Left cardiac atrium (tissue), 4 donors: Measurements from ENCODE around the gene PAF1. TPM values are rescaled to one million over a fixed set of nuclear protein-coding genes. Genes with fewer than 3 reads are reported as not detected.

Experiments used
- ATAC-seq, 2 donors: fragments of 200-7000 bp; cut with Tn5 transposase; one replicate each; pipeline ENCODE4 v1.9.1; 2020; ENCODE audit warnings: mild to moderate bottlenecking in 2 of 2, moderate library complexity in 2 of 2
- DNase-seq: peaks from one replicate; pipeline ENCODE4 v3.0.0-alpha.2; 2020
- intact Hi-C, 2 donors: fragments of 100-400 bp; cut with DNase I; formaldehyde crosslinking; loops; one replicate each; pipeline versions ENCODE4 v1.14.1 to v1.15.1; 2022 to 2023
- total RNA-seq, 2 donors: library from RNA; stranded (reverse); fragmentation: NEBNext Ultra II Directional; extraction: Animal tissue kit (Norgen Biotek cat#: 25700); gene quantifications; one replicate each; pipeline ENCODE4 v1.2.1, GENCODE V29; 2021
- donor health status: DM: no; HTN: yes; CAD: no.
- donor health status: DM: no; HTN: yes; CAD: no; lungs with severe emphysema.
- donor health status: DM: yes; HTN: yes; CAD: no.
- donor health status: Dilated cardiomyopathy.

The PAF1 gene
- total RNA-seq, 2 donors from 2014 or later = 34.5 to 38.4 TPM

DNA sequence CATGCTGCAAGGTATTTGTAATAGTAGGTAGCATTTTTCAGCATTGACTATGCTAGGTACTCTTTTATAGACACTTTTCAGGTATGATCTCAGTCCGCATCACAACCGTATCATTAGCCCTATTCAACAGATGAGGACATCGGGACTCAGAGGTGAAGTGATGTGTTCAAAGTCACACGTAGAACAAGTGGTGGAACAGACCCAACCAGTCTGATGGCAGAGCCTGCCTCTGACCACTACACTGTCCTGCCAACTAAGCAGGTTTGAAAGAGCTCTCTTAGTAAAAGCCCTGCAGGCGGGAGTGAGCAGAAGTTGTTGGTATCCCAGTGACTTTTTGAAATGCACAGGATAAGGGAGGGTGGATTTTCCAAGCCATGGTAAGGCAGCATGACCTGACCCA is 20.2 kb downstream of the PAF1 start:
- intact Hi-C loops = no loop called here
- DNase-seq (no peak), ATAC-seq (no peak)

DNA sequence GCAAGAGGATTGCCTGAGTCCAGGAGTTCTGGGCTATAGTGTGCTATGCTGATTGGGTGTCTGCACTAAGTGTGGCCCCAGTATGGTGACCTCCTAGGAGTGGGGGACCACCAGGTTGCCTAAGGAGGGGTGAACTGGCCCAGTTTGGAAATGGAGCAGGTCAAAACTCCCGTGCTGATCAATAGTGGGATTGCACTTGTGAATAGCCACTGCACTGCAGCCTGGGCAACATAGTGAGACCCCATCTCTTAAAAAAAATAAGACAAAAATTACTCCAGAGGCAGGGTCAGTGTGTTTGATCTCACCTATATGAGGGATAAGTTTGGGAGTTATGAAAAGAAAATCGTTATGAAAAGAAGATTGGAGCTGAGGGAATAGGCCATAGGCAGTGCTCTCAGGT is 21.7 kb downstream of the PAF1 start:
- no peak for DNase-seq
- intact Hi-C loops = no loop called here
- ATAC-seq = no peak

DNA sequence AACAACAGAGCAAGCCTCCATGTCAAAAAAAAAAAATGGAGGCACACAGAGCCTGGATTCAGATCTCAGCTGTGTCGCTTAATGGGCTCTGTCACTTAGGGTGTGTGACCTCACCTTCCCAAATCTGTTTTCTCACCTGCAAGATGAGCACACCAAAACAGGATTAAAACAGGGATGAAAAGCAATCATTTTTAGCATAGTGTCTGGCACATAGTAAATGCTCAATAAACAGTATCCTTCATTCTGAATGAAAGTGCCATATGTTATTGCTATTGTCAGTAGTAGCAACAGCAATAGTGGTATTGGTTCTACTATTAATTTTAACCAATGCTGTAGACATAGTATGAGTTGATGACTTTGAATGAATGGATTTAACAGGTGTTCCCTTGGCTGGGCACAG is 25.4 kb downstream of the PAF1 start:
- DNase-seq = no peak
- intact Hi-C loops = no loop called here

DNA sequence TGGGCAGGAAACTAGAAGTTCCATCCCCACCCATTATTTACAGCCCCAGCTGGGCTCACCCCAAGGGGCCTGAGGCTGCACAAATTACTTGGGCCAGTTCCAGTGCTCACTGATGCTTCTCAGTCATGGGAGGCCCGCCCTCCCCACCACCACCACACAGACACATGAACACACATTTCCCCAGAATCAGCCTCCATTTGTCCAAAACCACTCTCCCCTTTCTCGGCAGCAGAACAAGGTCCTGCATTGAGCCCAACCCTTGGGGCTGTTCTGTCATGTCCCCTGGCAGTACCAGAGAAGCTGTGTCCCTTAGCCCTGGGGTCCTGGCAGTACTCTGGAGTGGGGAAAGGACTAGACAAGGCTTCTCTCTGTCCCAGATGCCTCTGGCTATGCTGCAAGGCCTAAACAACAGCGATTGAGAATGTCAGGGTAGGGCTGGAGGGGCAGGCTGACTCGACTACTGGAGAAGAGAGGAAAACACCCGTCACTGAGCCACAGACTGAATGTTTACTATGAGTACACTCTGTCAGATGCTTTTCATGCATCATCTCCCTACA is 26.9 kb downstream of the PAF1 start:
- intact Hi-C loops = no loop called here
- no peak for DNase-seq
- ATAC-seq = peak; percentile 52 to 79

More for the DNA sequence above, 25.4 kb downstream of the PAF1 start:
- ATAC-seq = no peak

DNA sequence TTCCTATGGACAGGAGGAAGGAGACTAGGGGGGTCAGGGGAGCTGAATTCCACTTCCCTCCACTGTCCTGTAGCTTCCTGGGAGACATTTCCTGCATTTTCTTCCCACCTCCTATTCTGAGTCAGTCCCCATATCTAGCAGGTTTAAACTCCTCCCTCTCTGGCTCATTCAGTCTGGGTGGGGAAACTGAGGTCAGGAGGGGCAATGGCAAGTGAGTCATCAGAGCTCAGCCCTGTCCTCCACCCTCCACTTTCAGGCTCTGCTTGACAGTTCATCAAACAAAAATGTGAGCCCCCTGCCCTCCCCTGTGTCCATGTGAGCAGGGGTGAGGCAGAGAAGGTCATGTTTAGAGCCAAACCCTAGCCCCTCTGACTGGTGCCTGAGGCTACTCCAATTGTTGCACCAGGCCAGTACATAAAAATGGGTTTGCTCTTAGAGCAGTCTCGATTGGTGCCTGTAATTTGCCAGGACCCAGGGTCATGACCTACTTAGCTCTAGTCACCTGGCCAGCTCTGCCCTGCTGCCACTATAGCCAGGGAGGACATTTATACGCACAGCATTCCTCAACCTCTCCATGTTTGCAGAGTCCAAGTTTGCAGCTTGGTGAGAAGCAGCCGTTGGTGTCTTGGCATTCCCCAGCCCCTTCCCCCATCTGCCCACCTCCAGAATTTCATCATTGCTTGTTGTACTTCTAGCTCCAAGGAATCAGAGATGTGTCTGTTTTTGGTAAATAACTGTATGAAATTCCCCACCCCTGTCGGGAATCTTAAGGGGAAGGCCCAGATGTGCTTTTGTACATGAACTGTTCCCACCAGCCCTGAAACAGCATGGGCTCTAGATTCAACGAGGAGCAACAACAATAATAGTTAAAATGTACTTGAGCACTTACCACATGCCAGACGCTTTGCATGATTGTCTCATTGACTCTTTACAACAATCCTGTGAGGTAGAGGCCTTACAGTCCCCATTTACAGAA is 27.9 kb downstream of the PAF1 start:
- intact Hi-C loops = no loop called here
- ATAC-seq (peak in 1 of 2 donors; percentile 91), DNase-seq (no peak)

DNA sequence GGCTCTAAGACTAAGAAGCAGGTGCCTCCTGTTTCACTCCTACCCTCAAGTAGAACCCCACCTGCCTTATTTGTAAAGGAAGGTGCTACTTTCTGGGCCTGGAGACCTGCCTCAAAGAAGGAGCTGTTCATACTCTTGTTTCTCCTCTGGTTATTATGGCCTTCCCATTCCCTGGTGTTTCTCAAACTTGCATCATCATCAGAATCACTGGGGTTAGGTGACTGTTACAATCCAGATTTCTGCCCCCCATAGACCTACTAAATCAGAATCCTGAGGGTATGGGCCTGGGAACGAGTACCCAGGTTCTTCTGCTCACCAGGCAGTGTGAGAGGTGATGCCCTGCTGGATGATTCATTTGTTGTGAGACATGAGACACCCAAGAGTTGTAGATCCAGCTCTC is 30.3 kb downstream of the PAF1 start:
- DNase-seq (no peak), ATAC-seq (no peak)
- intact Hi-C loops = no loop called here

DNA sequence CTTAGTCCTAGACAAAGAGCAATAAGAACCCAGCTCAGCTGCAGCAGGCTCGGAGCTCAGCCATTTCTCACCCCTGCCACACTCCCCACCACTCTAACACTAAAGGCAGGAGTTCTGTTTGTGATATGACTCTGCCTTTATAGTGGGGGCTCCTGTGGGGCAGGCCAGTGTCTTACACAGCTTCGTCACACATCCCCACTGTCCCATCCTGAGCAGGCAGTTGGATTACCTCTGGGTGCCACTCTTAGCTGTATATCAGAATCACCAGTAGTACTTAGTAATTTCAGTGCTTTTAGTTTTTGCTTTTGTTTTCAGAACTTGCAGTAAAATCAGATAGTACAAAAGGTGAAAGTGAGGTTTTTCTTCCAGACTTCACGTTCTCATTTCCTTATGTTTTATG is 31.9 kb downstream of the PAF1 start:
- DNase-seq = no peak
- no peak for ATAC-seq
- intact Hi-C loops = no loop called here

DNA sequence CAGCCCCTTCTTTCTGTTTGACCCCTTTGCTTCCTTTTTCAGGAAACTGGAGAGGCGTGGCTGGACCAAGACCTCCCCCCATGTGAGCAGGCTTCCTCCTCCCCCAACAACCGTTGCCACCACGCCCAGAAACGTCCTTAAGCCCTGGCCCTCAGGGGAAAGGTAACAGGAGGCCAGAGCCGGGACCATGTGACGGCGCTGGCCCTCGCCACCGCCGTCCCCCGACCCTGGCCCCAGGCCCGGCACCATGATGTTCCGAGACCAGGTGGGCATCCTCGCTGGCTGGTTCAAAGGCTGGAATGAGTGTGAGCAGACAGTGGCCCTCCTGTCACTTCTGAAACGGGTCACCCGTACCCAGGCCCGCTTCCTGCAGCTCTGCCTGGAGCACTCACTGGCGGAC is 34.3 kb downstream of the PAF1 start:
- DNase-seq = no peak
- intact Hi-C loops = no loop called here
- ATAC-seq = no peak

DNA sequence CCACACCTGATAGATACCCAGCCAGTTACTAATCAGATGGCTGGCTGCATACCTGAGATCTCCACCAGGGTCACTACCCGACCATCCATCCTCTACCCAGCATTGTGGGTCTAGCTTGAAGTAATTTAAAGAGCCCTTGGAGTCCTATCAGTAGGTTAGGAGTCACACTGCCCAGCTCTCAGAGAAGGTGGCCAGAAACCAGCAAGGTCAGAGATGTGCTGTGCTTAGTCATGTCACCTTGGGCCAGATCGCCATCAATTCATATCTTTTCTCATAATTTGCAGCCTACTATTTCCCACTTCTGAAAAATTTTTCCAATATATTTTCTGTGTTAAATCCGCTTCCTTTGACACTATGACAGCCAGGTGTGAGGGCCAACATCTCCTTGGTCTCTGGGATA is 34.8 kb downstream of the PAF1 start:
- intact Hi-C loops = no loop called here
- no peak for DNase-seq
- no peak for ATAC-seq

DNA sequence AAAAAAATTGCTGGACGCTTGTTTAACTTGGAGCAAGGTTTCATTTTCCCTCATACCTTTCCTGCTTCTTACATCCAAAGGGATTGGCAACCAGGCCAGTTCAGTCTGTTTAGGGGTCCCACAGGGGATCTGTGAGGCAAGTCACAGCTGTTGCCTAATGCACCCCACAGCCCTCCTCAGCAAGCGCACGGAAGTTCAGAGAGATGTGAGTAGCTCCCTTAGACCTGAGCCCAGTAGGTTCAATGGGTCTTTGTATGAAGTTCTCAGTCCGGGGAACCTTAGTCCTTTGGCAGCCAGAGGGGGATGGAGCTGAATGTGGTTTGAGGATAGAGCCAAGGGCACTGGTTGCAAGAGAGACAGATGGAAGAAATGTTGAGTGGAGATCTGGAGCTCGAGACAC is 35.7 kb downstream of the PAF1 start:
- ATAC-seq (no peak), DNase-seq (no peak)
- intact Hi-C loops = no loop called here

DNA sequence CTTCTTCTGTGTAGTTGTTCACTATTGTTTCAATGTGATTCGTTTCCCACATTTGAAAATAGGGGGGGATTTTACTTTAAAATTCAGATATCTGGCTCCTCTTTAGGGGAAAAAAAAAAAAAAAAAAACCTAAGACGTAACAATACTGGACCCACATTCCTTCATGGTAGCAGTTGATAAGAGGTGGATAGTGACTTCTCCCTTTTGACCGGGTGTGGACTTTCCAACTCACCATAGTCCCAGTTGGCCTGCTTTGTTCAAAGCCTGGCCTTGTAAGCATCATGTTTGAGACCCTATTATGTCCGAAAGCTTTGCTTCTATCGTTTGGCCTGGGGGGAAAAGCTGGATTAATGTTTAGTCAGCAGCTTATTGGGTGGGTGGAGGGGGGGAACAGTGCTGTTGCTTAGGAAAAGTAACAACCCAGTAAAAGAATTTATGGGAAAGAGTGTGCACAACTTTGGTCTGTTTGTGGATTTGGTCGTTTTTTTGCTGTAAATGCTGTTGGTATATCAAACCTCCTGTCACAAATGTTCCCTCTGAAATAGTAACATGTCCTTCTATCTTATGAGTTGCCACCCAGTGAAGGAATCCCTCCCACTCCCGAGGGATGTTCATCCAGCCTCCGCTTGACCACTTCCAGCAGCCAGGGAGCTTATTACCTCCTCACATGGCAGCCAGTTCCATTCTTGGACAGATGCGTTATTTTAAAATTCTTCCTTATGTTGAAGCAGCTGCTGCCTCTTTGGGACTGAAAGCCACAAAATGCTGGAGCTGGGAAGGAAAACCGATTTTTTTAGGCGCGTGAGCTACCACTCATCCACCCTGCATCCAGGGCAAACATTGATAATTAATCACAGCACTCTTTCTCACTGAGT is 38.3 kb downstream of the PAF1 start:
- intact Hi-C loops = no loop called here
- DNase-seq (no peak), ATAC-seq (no peak)

DNA sequence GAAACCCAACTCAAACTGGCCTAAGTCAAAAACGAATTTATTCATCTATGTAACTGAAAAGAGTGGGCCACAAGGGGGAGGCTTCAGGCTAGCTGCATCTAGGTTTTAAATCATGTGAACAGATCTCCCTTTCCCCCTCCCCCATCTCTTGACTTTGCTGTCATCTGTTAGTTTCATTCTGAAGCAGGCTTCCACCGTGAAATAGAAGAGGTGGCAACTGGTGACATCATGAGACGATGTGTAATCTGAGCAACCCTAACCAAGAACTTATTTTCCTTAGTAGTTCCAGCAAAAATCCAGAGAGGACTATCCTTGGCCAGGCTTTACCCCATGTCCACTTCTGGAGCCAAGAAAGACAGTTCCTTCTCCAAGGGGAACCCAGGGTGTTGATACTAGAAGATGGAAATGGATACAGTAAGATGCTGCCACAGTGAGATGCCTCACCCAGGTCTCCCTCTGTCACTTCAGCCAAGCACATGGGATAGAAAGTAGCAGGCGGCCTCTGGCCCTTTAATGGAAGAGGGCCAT is 39.3 kb downstream of the PAF1 start:
- ATAC-seq (peak; percentile 10 to 30), DNase-seq (no peak)
- intact Hi-C loops = no loop called here

DNA sequence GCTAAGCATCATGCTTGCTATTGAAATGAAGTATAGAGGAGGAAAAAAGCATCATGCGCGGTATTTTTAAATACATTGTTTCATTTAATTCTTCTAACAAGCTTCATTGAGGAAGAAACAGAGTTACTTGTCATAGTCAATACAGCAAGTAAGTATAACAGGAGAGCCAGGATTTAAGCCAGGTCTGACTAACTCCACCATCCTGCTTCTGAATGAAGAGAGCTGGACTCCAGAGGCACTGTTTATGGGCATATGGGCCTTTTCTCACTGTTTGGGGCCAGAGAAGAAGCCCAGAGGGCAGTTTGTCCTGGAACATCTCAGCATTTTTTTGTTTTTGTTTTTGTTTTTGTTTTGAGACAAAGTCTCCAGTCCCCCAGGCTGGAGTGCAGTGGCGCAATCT is 40.8 kb downstream of the PAF1 start:
- intact Hi-C loops = no loop called here
- no peak for DNase-seq

DNA sequence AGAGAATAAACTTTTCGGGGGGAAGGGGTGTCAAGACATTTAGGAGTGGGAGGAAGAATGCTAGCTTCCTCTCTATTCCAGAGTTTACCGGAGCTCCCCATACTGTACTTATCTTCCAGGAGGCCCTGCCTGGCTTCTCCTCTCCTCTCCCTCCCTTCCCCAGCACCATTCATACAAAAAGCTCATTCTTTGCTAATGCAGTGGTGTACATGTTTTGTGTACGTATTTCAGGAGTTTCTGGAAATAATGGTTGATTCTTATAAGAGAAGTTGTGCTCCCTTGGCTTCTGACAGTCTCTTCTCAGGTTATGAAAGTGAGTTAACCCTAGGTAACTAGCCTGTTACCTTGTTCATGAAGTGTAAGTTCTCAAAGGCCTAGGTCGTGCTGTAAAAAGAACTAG is 41.6 kb downstream of the PAF1 start:
- ATAC-seq (no peak), DNase-seq (no peak)
- intact Hi-C loops = no loop called here

More for the DNA sequence above, 40.8 kb downstream of the PAF1 start:
- ATAC-seq = no peak

DNA sequence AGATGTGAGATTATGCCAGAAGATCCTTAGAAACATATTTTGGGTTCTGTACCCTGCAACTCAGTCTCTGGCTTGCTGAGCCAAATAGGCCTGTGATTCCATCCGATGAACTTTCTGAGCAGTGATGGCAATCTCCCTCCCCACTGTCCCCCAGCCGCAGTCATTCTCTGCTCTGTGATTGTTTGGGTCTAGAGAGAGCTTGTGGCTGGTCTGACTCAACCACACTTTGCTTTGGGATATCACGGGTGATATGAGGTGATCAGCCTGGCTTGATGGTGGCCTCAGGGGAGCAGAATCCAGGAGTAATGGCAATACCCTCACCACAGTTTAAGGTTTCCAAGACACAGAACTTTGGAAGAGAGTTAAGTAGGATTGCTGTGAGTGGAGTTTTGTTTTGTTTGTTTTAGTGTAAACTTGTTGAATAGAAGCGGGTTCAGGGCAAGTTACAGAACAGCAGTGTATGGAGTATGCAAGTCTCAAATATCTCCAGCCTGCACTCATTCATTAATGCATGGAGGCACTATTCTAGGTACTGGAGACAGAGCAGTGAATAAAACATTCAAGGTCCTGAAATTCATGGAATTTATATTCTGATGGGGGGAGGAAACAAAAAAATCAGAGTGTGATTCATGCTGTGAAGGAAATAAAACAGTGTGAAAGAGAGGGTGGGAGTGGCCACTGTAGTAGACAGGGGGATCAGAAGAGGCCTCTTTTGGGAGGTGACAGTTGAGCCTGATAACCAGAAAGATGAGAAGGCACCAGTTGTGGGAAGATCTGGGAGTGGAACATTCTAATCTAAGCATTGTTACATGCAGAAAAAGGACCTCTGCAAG is 43.4 kb downstream of the PAF1 start:
- intact Hi-C loops = no loop called here
- no peak for DNase-seq
- peak; percentile 38 for ATAC-seq

DNA sequence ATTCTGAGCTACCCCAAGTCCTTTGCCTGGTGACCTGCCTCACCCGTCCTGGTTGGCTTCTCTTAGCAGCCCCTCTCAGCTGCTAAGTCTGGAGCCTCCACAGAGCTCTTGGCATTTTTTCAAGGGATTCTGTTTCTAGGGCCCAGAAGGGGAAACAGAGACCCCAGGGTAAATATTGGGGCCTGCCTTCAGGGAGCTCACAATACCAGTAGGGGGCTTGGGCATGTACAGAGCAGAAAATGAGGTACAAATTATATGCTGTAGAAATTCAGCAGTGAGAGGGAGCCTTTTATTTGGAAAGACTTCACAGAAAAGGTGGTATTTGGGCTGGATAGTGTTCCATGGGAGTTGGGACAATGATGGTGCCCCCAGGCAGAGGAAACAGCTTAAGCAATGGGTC is 45.0 kb downstream of the PAF1 start:
- intact Hi-C loops = no loop called here
- no peak for ATAC-seq
- DNase-seq = no peak

DNA sequence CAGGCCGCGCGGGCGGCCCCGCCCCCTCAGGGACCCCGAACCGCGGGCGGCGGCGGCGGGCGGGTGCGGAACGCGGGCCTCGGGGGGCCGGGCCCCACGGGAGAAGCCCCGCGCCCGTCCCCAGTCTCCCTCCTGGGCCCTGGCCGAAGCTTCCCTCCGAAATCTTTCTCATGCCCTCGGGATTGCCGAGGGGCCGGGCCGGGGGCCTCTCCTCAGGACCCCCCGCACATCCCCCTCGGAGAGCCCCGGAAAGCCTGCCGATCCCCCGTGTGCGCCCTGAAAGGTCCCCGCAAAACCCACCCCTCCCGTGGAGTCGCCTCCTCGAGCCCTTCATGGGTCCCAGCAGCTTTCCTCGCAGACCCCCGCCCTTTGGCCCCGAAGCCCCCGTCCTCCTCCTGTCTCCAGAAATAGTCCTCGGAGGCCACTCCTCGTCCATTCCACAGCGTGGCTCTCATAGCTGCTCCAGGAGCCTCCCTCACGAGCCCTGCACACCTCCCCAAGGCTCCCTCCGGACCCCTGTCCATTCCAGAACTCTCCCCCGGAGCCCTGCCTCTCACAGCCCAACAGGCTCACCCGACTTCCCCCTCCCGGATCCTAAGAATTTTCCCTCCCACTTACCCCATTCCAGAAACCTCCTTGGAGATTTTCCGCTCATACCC is 48.1 kb downstream of the PAF1 start:
- DNase-seq = peak; percentile 36
- intact Hi-C loops = loop anchor here in 1 of 2 donors (1.0 kb wide), 1 partner anchor 48 kb away; no protein-coding TSS in a partner anchor

More for the DNA sequence above, 48.1 kb downstream of the PAF1 start:
- ATAC-seq = no peak
